Measurements from ENCODE around the gene MAP6D1.
A peak's percentile ranks its signal among the peaks of the same experiment; 100 is the strongest.
"Not testable (repeated sequence)": the region's sequence is repeated elsewhere in the genome, so short reads cannot be mapped to it uniquely, and the experiment has no call there.

MAP6D1 gene

GRCh38 chr3:183799461-183799860 lies 25.9 kb downstream of the MAP6D1 start:
- DNase-seq (ENCODE audit: low read depth) = no peak

GRCh38 chr3:183797996-183798395 lies 27.4 kb downstream of the MAP6D1 start:
- DNase-seq (ENCODE audit: low read depth) = no peak

- no peak for DNase-seq (ENCODE audit: low read depth)
Observed at GRCh38 chr3:183796372-183796771, 29.0 kb downstream of the MAP6D1 start.

- DNase-seq (ENCODE audit: low read depth) = no peak
Observed at GRCh38 chr3:183794452-183794851, 30.9 kb downstream of the MAP6D1 start.

- DNase-seq (ENCODE audit: low read depth) = no peak
Observed at GRCh38 chr3:183792976-183793375, 32.4 kb downstream of the MAP6D1 start.

- no peak for DNase-seq (ENCODE audit: low read depth)
Observed at GRCh38 chr3:183790700-183791099, 34.7 kb downstream of the MAP6D1 start.

GRCh38 chr3:183789826-183790225 lies 35.6 kb downstream of the MAP6D1 start:
- DNase-seq (ENCODE audit: low read depth) = no peak

- DNase-seq (ENCODE audit: low read depth) = not testable (repeated sequence)
Observed at GRCh38 chr3:183784503-183784902, 40.9 kb downstream of the MAP6D1 start.

GRCh38 chr3:183782576-183783276 lies 42.7 kb downstream of the MAP6D1 start:
- DNase-seq (ENCODE audit: low read depth) = no peak

- no peak for DNase-seq (ENCODE audit: low read depth)
Observed at GRCh38 chr3:183781246-183781645, 44.1 kb downstream of the MAP6D1 start.

GRCh38 chr3:183779896-183780465 lies 45.4 kb downstream of the MAP6D1 start:
- no peak for DNase-seq (ENCODE audit: low read depth)

GRCh38 chr3:183777016-183777618 lies 48.3 kb downstream of the MAP6D1 start:
- DNase-seq (ENCODE audit: low read depth) = no peak

GRCh38 chr3:183776451-183776850 lies 48.9 kb downstream of the MAP6D1 start:
- not testable (repeated sequence) for DNase-seq (ENCODE audit: low read depth)

GRCh38 chr3:183775781-183776180 lies 49.6 kb downstream of the MAP6D1 start:
- no peak for DNase-seq (ENCODE audit: low read depth)

- no peak for DNase-seq (ENCODE audit: low read depth)
Observed at GRCh38 chr3:183774631-183775030, 50.7 kb downstream of the MAP6D1 start.

GRCh38 chr3:183769453-183769852 lies 55.9 kb downstream of the MAP6D1 start:
- DNase-seq (ENCODE audit: low read depth) = no peak

- DNase-seq (ENCODE audit: low read depth) = no peak
Observed at GRCh38 chr3:183768114-183768513, 57.3 kb downstream of the MAP6D1 start.

GRCh38 chr3:183766745-183767606 lies 58.4 kb downstream of the MAP6D1 start:
- DNase-seq (ENCODE audit: low read depth) = peak; percentile 58

- DNase-seq (ENCODE audit: low read depth) = no peak
Observed at GRCh38 chr3:183766107-183766506, 59.3 kb downstream of the MAP6D1 start.

All from stimulated activated CD4-positive, alpha-beta T cell treated with anti-CD3 and anti-CD28 coated beads, Interleukin-2, amount 100 ng/mL, for 4 hours (primary cell).